Stimulated activated CD4-positive, alpha-beta T cell treated with anti-CD3 and anti-CD28 coated beads, Interleukin-1b, Interleukin-23, amount 100 ng/mL, for 1 hour (primary cell): Measurements from ENCODE around the gene INPP5A.

Source experiments
- DNase-seq, 2 donors: peaks; one replicate each; pipeline ENCODE4 v3.0.0-alpha.2; 2020; ENCODE audit warnings: low read depth in 2 of 2

Gene INPP5A

GRCh38 chr10:132517951-132518521 is 19.6 kb upstream of the INPP5A start:
- no peak for DNase-seq

- no peak for DNase-seq
These were observed 18.8 kb upstream of the INPP5A start for GRCh38 chr10:132518572-132519381.

DNA sequence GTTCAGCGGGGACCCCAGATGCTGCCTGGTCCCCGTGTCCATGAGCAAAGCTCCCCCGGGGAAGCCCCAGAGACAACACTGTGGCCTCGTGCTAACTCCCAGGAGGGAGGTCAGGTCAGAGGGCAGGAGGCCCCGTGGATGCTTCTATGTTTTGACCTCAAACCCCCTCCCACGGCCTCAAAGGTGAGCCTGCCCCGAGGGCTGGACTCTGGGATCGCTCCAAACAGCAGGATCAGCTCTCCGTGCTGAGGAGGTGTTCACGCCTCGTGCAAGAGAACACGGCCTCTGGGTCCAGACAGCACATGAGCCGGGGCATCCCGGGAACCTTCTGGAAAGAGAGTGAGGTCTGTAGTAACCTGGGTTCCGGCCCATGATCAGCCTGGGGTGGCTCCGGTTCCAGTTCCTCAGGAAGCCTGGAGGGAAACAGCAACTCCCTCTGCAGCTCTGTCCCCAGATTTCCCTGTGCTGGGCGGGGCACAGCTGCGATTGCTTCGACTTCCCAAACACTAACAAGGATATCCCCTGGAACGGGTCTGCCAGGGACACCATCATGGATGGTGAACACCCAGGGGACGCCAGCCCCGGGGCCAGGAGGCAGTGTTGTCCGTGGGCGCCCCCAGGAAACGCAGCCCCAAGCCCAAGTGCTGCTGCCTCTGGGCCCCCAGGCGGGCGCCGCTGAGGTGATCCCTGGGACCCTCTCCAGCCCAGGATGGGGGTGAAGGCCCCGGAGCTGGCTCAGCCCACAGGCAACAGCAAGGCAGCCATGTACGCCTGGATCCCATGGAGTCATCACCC is 18.0 kb upstream of the INPP5A start:
- no peak for DNase-seq

GRCh38 chr10:132520177-132520811 is 17.3 kb upstream of the INPP5A start:
- DNase-seq = no peak

DNA sequence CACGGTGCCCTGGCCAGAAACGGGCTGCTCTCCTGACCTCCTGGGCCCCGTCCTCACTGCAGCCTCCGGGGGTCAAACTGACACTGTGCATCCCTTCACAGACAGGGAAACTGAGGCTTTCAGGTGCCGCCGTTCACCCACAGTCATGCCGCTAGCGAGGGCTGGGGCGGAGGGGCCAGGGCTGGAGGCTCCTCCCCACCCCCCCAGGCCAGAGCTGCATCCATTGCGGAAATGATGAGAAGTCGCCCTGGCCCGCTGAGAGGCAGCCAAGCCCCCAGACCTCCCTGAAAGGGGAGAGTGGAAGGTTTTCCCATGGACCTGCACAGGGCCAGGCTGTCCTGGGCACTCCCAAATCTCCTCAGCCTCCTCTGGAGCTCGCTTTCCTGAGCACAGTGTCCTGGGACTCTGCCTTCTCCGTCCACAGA is 16.5 kb upstream of the INPP5A start:
- DNase-seq = no peak

- no peak for DNase-seq
These were observed 16.0 kb upstream of the INPP5A start for GRCh38 chr10:132521466-132522102.

DNA sequence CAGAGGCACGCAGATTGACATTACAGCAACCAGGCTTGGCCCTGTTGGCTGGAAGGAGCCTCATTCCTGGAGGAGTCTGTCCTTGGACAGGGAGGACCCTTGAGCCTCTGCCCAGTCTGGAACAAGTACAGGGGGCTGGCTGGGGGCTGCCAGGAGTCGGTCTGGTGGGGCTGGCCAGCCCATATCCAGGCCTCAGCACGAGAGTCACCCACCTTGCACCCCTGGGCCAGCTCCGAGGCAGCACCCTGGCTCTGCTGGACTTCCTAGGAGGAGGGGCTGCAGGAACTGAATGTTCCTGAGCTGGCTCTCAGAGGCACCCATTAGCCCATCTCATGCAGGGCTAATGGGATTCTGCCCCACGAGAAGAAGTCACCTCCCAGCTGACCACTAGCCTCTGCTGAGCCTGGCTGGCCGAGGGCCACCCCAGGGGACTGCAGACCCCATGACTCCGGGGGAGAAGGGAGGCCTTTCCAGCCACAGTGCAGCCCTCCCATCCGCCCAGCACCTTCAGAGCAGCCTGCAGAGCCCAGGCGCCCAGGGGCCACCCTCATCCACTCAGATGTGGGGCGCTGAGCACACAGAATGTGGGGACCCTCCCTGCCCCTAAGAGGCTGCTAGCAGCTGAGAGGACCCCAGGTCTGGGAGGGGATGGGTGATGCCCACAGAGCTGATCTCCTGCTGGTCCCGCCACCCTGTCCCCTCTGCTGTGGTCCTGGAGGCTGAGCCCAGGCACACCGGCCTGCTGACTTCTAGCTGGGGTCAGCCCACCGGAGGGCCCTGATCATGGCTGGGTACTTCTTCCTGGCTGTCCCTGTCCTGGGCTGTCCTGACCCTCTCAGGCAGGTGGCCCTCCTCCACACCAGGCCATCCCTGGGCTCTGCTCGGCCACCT is 14.8 kb upstream of the INPP5A start:
- DNase-seq = no peak

GRCh38 chr10:132523561-132524442 is 13.8 kb upstream of the INPP5A start:
- no peak for DNase-seq

- no peak for DNase-seq
These were observed 12.9 kb upstream of the INPP5A start for GRCh38 chr10:132524443-132525285.

- no peak for DNase-seq
These were observed 10.9 kb upstream of the INPP5A start for GRCh38 chr10:132526676-132527075.

DNA sequence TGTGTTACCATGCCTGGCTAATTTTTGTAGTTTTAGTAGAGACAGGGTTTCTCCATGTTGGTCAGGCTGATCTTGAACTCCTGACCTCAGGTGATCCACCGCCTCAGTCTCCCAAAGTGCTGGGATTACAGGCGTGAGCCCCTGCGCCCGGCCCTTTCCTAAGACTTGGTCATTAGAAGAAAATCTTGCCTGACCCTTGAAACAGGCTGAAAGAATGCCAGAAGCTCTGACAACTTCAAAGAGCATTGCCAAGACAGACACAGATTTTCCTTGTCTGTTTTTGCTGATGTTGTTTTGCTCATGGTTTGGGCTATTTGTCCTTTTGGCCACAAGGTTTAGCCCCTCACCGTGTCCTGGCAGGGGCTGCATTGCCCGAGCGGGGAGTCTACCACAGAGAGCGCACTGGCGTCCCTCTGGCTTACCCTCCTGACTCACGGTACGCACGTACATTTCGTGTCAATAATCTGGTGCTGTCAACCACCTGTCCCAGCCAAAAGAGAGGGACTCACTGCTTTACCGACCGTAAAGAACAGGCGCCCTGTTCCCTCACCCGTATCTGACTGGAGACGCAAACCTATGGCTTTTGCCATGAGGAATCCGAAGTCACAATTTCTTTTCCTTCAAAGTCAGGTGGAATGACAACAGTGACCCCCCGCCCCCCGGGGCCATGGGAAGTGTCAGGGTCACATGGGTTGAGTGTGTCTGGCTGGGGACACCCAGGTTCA is 10.1 kb upstream of the INPP5A start:
- DNase-seq = no peak

- no peak for DNase-seq
These were observed 9.4 kb upstream of the INPP5A start for GRCh38 chr10:132528064-132528691.

- DNase-seq = no peak
These were observed 5.4 kb upstream of the INPP5A start for GRCh38 chr10:132532179-132532578.

- DNase-seq = no peak
These were observed 4.6 kb upstream of the INPP5A start for GRCh38 chr10:132532749-132533560.

DNA sequence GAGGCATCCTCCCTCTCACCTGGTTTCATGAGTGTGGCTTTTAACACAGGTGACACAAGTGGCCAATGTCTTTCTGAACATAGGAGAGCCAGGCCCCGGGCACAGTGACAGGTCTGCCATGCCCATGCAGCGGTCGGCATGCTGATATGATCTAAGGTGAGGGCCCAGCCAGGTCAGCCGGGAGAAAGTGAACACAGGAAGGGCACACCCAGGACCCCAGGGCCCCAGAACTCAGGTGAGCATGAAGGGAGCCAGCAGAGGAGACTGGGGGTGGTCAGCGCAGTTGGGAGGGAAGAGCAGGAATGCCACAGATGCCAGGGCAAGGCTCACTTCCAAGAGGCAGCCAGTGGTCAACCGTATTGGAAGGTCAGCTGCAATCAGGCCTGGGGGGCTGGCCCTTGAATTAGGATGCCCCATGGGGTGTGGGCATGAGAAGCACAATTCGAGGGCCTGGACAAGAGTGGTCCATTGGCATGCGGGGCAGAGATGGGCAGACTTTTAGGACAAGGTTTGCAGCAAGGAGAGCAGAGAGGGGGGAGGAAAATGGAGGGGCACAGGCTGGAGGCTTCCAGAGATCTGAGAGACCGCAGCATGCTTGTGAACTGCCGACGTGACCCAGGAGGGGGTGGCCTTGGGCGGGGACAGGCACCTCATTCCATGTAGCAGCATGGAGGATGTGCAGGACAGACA is 3.9 kb upstream of the INPP5A start:
- no peak for DNase-seq

DNA sequence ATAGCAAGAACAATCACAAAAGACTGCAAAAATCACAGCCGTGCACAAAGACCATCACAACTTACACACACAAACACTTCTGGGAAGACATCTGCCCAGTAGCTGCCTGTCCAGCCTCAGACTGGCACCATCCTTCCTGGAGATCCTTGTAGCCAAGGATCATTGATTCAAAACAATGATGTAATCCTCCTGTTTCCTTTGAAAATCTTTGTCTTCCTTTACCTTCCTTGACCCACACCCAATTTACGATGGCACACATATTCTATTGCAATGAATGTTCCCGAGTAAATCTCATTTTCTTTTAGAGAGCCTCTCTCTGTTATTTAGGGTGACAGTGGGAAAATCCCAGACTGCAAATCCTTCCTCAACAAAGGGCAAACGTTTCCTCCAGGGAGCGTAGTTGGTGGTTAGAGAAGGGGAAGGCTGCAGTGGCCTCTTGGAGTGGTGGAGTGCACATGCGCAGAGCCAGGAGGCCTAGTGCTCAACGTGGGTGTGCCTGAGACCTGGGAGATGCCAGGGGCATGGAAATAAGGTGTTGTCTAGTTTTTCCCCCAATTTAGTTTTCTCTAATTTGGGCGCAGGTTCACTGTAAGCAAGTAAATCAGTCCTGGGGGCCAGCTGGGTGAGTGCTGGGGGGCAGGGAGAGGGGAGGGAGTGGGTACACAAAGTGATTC is 3.1 kb upstream of the INPP5A start:
- DNase-seq = no peak
